K562 (cell line): ENCODE measurements around the gene ZNF296. TPM values are rescaled to one million over a fixed set of nuclear protein-coding genes. Genes with fewer than 3 reads are reported as not detected.

Experiments
- ATAC-seq: fragments of 200-7000 bp; cut with Tn5 transposase; 3 replicates; pipeline ENCODE4 v1.9.1; 2020; ENCODE audit warnings: moderate library complexity
- BruUV-seq: library from RNA; stranded (reverse); fragments of 400-500 nt; replicated peaks from 2 replicates; lab custom pipeline; 2021; lab: Mats Ljungman, UMichigan
- CTCF ChIA-PET: fragments of 300-600 bp; formaldehyde crosslinking; extraction: SDS; loops from one replicate; lab custom pipeline; 2021; ENCODE audit warnings: low intra/inter-chr PET ratio; lab: Yijun Ruan, JAX
- POLR2A ChIA-PET: fragments of 300-600, 350-650 bp; sonication (Branson Sonifier 250); formaldehyde crosslinking; extraction: SDS; loops from one replicate; lab custom pipeline; 2021; ENCODE audit warnings: antibody characterized with exemption, inconsistent platforms; lab: Yijun Ruan, JAX
- DNase-seq, 4 experiments: peaks; one replicate each; pipeline versions ENCODE4 v3.0.0 to v3.0.0-alpha.2; 2011 to 2018; ENCODE audit warnings: low spot score in 3 of 4, mixed read lengths in 3 of 4; ENCODE audit errors: extremely low read depth in 1 of 4
- FAIRE-seq: peaks from 2 replicates; lab custom pipeline; 2011; peaks lifted over from hg19 to GRCh38; lab: Jason Lieb, UNC
- H2AFZ ChIP-seq: 2 replicates; pipeline ENCODE4 v1.6.0; 2011; ENCODE audit warnings: low read depth, low read length, control low read depth, inconsistent platforms
- H3K27ac ChIP-seq: fragments of 200-600 bp; 3 replicates; pipeline ENCODE4 v1.8.0; 2011; ENCODE audit warnings: low read depth, mild to moderate bottlenecking, control low read depth, inconsistent platforms, low read length, moderate library complexity, mixed read lengths; ENCODE audit errors: extremely low read depth
- H3K27me3 ChIP-seq, 2 experiments: fragments of 300-600 bp in 1 of 2; 2 replicates in 1 of 2; 3 replicates in 1 of 2; pipeline versions ENCODE4 v1.6.0 to v1.8.0; 2011; ENCODE audit warnings: inconsistent platforms in 2 of 2, low read length in 2 of 2, mild to moderate bottlenecking in 1 of 2, mixed read lengths in 1 of 2, moderate library complexity in 1 of 2; ENCODE audit not compliant: control insufficient read depth in 2 of 2, insufficient read depth in 2 of 2
- H3K36me3 ChIP-seq: fragments of 300-600 bp; 3 replicates; pipeline ENCODE4 v1.8.0; 2011; ENCODE audit warnings: mild to moderate bottlenecking, low read length, inconsistent platforms; ENCODE audit not compliant: control insufficient read depth, insufficient read depth
- H3K4me1 ChIP-seq, 2 experiments: fragments of 200-600 bp in 1 of 2; replicated peaks in 1 of 2; 2 replicates in 1 of 2; 3 replicates in 1 of 2; pipeline versions ENCODE4 v1.5.1 to v1.8.0; 2011; ENCODE audit warnings: inconsistent platforms in 2 of 2, low read length in 2 of 2, mild to moderate bottlenecking in 1 of 2, mixed read lengths in 1 of 2, moderate library complexity in 1 of 2; ENCODE audit not compliant: control insufficient read depth in 2 of 2, insufficient read depth in 2 of 2
- H3K4me2 ChIP-seq: 2 replicates; pipeline ENCODE4 v1.6.1; 2011; ENCODE audit warnings: low read length, control low read depth, inconsistent platforms, mixed read lengths; ENCODE audit not compliant: insufficient read depth
- H3K4me3 ChIP-seq: fragments of 200-600 bp; sonication (generic), shearing (Covaris generic); 2 replicates; pipeline ENCODE4 v1.5.1; 2016; ENCODE audit warnings: control low read depth, inconsistent platforms
- H3K79me2 ChIP-seq: fragments of 200-600 bp; 3 replicates; pipeline ENCODE4 v1.8.0; 2011; ENCODE audit warnings: low read length, inconsistent platforms; ENCODE audit not compliant: control insufficient read depth, insufficient read depth
- H3K9ac ChIP-seq, 2 experiments: 2 replicates each; pipeline versions ENCODE4 v1.6.0 to v1.6.1; 2011; ENCODE audit warnings: low read depth in 2 of 2, low read length in 2 of 2, control low read depth in 1 of 2, inconsistent platforms in 1 of 2, mild to moderate bottlenecking in 1 of 2, mixed read lengths in 1 of 2; ENCODE audit not compliant: insufficient read depth in 1 of 2
- H3K9me1 ChIP-seq: one replicate; pipeline ENCODE4 v1.6.0; 2011; ENCODE audit warnings: inconsistent platforms, mild to moderate bottlenecking, low read length, moderate library complexity; ENCODE audit not compliant: control insufficient read depth, insufficient read depth
- H3K9me3 ChIP-seq: replicated peaks from 2 replicates; pipeline ENCODE4 v1.5.1; 2011; ENCODE audit warnings: low read depth, low read length, inconsistent platforms; ENCODE audit not compliant: control insufficient read depth, insufficient read depth
- H4K20me1 ChIP-seq: replicated peaks from 2 replicates; pipeline ENCODE4 v1.6.1; 2011; ENCODE audit warnings: low read length, inconsistent platforms, mixed read lengths; ENCODE audit not compliant: control insufficient read depth, insufficient read depth
- EZH2 ChIP-seq: IDR thresholded peaks from 2 replicates; pipeline ENCODE4 v1.6.1; 2012; ENCODE audit warnings: low read depth, mild to moderate bottlenecking, inconsistent platforms, low read length, borderline replicate concordance
- FOXJ3 ChIP-seq: sonication (generic); formaldehyde crosslinking; IDR thresholded peaks from 2 replicates; pipeline ENCODE4 v1.4.0; 2020; ENCODE audit warnings: mild to moderate bottlenecking, missing genetic modification reagents
- ILK ChIP-seq: fragments of 450-650 bp; IDR thresholded peaks from 2 replicates; pipeline ENCODE4 v1.6.1; 2016; ENCODE audit warnings: missing genetic modification characterization, low read depth, mild to moderate bottlenecking, missing compliant biosample characterization, moderate library complexity, borderline replicate concordance
- KAT8 ChIP-seq: fragments of 450-650 bp; IDR thresholded peaks from 2 replicates; pipeline ENCODE4 v1.6.1; 2016; ENCODE audit warnings: low read depth, mild to moderate bottlenecking
- RBM25 ChIP-seq: fragments of 200-400 bp; formaldehyde crosslinking; IDR thresholded peaks from 2 replicates; pipeline ENCODE4 v1.6.1; 2018; ENCODE audit warnings: low read length, low read depth, moderate library complexity; ENCODE audit not compliant: severe bottlenecking
- ZBTB17 ChIP-seq: fragments of 450-650 bp; formaldehyde crosslinking; IDR thresholded peaks from 2 replicates; pipeline ENCODE4 v1.4.0; 2020; ENCODE audit warnings: mild to moderate bottlenecking
- ZFP36 ChIP-seq: fragments of 150-350 bp; IDR thresholded peaks from 2 replicates; pipeline ENCODE4 v1.6.1; 2018; ENCODE audit warnings: low read length, low read depth; ENCODE audit not compliant: partially characterized antibody
- WGBS: fragments of 100-300 bp; shearing (Covaris generic); methylation state at CpG from one replicate; pipeline ENCODE4 v1.1.6; 2016; ENCODE audit warnings: low coverage, mixed read lengths; ENCODE audit not compliant: insufficient coverage; ENCODE audit errors: missing lambda C conversion rate; 5-methylcytosine and 5-hydroxymethylcytosine counted together
- in situ Hi-C: fragments of 300-500 bp; cut with MboI; formaldehyde crosslinking; loops from 4 replicates; pipeline ENCODE4 v1.15.0; 2018; ENCODE audit warnings: inconsistent platforms, mixed read lengths
- intact Hi-C: fragments of 100-400 bp; cut with micrococcal nuclease; formaldehyde crosslinking; loops from 2 replicates; pipeline ENCODE4 v1.14.2; 2022
- polyA plus RNA-seq, 8 experiments: library from polyadenylated mRNA; depleted of rRNA in 4 of 8; stranded (reverse) in 5 of 8; unstranded in 3 of 8; fragments of >200 nt; fragmentation: Nextera tagmentation in 2 of 8; fragmentation: Illumina TruSeq in 1 of 8; extraction: Ambion mirVana in 2 of 8; extraction: Trizol in 1 of 8; gene quantifications; 2 replicates each; pipeline versions ENCODE4 v1.2.1 to v1.2.3, GENCODE V29; 2011 to 2014; ENCODE audit warnings: inconsistent platforms in 1 of 8, missing spikeins in 1 of 8
- total RNA-seq, 7 experiments: library from RNA; depleted of rRNA in 6 of 7; stranded (reverse); fragments of >200 nt in 6 of 7; fragmentation: Illumina TruSeq in 2 of 7; extraction: Trizol in 2 of 7; gene quantifications; 2 replicates each; pipeline versions ENCODE4 v1.2.1 to v1.2.3, GENCODE V29; 2011 to 2021; ENCODE audit warnings: low replicate concordance in 1 of 7
- TF ChIP-seq, protein P1 (sequence below): conservative IDR thresholded peaks from 2 replicates; pipeline ENCODE4 v1.6.1; 2011; ENCODE audit warnings: low read depth, mild to moderate bottlenecking, low read length; ENCODE audit not compliant: control insufficient read depth
- TF ChIP-seq, protein P2 (sequence below): sonication (generic); formaldehyde crosslinking; IDR thresholded peaks from 2 replicates; pipeline ENCODE4 v1.8.1; 2023; ENCODE audit warnings: mild to moderate bottlenecking, missing genetic modification reagents

ZNF296 gene
- total and polyA plus RNA-seq, 9 of the 15 experiments (the other 6 are each of a cell fraction or from before 2014, with no cell fraction given): 0.03 to 8.8 (median 0.47) TPM; not detected in 1

DNA sequence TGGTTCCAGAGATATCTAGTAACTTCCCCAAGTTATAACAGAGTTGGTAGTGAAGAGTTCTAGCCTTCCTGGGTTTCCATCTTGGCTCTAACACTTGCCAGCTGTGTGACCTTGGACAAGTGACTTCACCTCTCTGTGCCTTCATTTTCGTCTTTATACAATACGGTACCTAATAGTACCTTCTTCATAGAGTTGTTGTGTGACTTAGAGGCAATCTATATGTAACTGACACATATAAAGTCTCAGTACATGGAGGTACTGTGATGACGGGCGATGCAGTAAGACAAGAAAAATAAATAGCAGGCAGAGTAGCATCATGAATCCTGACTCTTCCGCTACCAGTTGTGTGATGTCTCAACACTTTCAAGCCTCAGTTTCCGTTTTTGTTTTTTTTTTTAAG, 45.5 kb downstream of the ZNF296 start:
- ChIA-PET CTCF (no interaction called here), POLR2A (no interaction called here)
- Histone ChIP-seq H3K9ac (no peak overlapping the region), H3K27ac (no peak overlapping the region), H3K4me2 (no peak overlapping the region), H3K4me1 (peaks cover 0 to 13% of the 10 kb centered on the region in 2 experiments; a peak in 3 of 5 replicates), H2AFZ (no peak overlapping the region), H3K9me3 (peaks cover 7% of the 10 kb centered on the region), H3K4me3 (no peak overlapping the region), H3K27me3 (no peaks in the 10 kb centered on the region; a peak in 1 of 5 replicates), H4K20me1 (no peaks in the 10 kb centered on the region), H3K36me3 (no peaks in the 10 kb centered on the region), H3K9me1 (no peaks in the 10 kb centered on the region)
- ATAC-seq (no peak), FAIRE-seq (no peak), DNase-seq (no peak)
- WGBS: 56% methylated on average over 6 of the region's 6 CpGs
- no TSS peak for BruUV-seq
- TF ChIP-seq RBM25 (peak; percentile 78), ZBTB17 (CRISPR knock-in tag) (no peak), EZH2 (no peak), ILK (tag) (no peak), ZFP36 (peak; percentile 16), KAT8 (no peak), FOXJ3 (CRISPR knock-in tag) (no peak)
- TF ChIP-seq, protein P1, sequence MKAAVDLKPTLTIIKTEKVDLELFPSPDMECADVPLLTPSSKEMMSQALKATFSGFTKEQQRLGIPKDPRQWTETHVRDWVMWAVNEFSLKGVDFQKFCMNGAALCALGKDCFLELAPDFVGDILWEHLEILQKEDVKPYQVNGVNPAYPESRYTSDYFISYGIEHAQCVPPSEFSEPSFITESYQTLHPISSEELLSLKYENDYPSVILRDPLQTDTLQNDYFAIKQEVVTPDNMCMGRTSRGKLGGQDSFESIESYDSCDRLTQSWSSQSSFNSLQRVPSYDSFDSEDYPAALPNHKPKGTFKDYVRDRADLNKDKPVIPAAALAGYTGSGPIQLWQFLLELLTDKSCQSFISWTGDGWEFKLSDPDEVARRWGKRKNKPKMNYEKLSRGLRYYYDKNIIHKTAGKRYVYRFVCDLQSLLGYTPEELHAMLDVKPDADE: no peak
- TF ChIP-seq, protein P2, sequence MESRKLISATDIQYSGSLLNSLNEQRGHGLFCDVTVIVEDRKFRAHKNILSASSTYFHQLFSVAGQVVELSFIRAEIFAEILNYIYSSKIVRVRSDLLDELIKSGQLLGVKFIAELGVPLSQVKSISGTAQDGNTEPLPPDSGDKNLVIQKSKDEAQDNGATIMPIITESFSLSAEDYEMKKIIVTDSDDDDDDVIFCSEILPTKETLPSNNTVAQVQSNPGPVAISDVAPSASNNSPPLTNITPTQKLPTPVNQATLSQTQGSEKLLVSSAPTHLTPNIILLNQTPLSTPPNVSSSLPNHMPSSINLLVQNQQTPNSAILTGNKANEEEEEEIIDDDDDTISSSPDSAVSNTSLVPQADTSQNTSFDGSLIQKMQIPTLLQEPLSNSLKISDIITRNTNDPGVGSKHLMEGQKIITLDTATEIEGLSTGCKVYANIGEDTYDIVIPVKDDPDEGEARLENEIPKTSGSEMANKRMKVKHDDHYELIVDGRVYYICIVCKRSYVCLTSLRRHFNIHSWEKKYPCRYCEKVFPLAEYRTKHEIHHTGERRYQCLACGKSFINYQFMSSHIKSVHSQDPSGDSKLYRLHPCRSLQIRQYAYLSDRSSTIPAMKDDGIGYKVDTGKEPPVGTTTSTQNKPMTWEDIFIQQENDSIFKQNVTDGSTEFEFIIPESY (CRISPR knock-in tag): peak; percentile 51; the same call in 1 of the 2 replicates
- TF ChIP-seq, all 486 proteins: peak for 3
- intact Hi-C loops (no loop called here), in situ Hi-C loops (no loop called here)
- no peaks in the 10 kb centered on the region for H3K79me2 ChIP-seq
